PC-3 (cell line): ENCODE results near the gene CTTN. TPM values are rescaled to one million over a fixed set of nuclear protein-coding genes. Genes with fewer than 3 reads are reported as not detected.

Experiments
- ATAC-seq: fragments of 200-7000 bp; cut with Tn5 transposase; 2 replicates; pipeline ENCODE4 v1.9.1; 2020; ENCODE audit warnings: mild to moderate bottlenecking, moderate library complexity
- BruUV-seq: library from RNA; stranded (reverse); fragments of 400-500 nt; replicated peaks from 2 replicates; lab custom pipeline; 2021; lab: Mats Ljungman, UMichigan
- CTCF ChIA-PET: fragments of 300-600 bp; sonication (Branson Sonifier 250); formaldehyde crosslinking; loops from one replicate; lab custom pipeline; 2022; ENCODE audit warnings: antibody characterized with exemption; lab: Charles Lee
- POLR2A ChIA-PET: fragments of 300-600 bp; sonication (Branson Sonifier 250); formaldehyde crosslinking; loops from one replicate; lab custom pipeline; 2022; ENCODE audit warnings: antibody characterized with exemption; ENCODE audit not compliant: unreplicated experiment; lab: Charles Lee
- DNase-seq: peaks from one replicate; pipeline ENCODE4 v3.0.0-alpha.2; 2015
- H2AFZ ChIP-seq: fragments of 300-600 bp; sonication (generic); 2 replicates; pipeline ENCODE4 v1.6.0; 2016; ENCODE audit warnings: antibody characterized with exemption, low read length
- H3F3A ChIP-seq: fragments of 300-600 bp; sonication (generic); one replicate; pipeline ENCODE4 v1.6.0; 2017; ENCODE audit warnings: antibody characterized with exemption, low read length, control low read depth, mild to moderate bottlenecking; ENCODE audit not compliant: unreplicated experiment
- H3K27ac ChIP-seq: fragments of 300-600 bp; sonication (generic); 2 replicates; pipeline ENCODE4 v1.5.1; 2016; ENCODE audit warnings: mild to moderate bottlenecking, low read length
- H3K27me3 ChIP-seq: fragments of 300-600 bp; sonication (generic); 2 replicates; pipeline ENCODE4 v1.6.1; 2016; ENCODE audit warnings: low read length, mixed read lengths
- H3K36me3 ChIP-seq: fragments of 300-600 bp; sonication (generic); 2 replicates; pipeline ENCODE4 v1.6.1; 2016; ENCODE audit warnings: low read depth, mixed run types, low read length, mixed read lengths
- H3K4me1 ChIP-seq: fragments of 300-600 bp; sonication (generic); 2 replicates; pipeline ENCODE4 v1.5.1; 2016; ENCODE audit warnings: low read length; ENCODE audit not compliant: insufficient read depth
- H3K4me2 ChIP-seq: fragments of 300-600 bp; sonication (generic); 2 replicates; pipeline ENCODE4 v1.6.0; 2016; ENCODE audit warnings: low read length
- H3K4me3 ChIP-seq: fragments of 300-600 bp; sonication (generic); 2 replicates; pipeline ENCODE4 v1.5.1; 2016; ENCODE audit warnings: mild to moderate bottlenecking, low read length, mixed read lengths
- H3K79me2 ChIP-seq: fragments of 300-600 bp; sonication (generic); 2 replicates; pipeline ENCODE4 v1.6.1; 2017; ENCODE audit warnings: low read length, mixed read lengths
- H3K9ac ChIP-seq: fragments of 300-600 bp; sonication (generic); 2 replicates; pipeline ENCODE4 v1.6.0; 2016; ENCODE audit warnings: mild to moderate bottlenecking, low read length
- H3K9me2 ChIP-seq: fragments of 300-600 bp; sonication (generic); replicated peaks from 2 replicates; pipeline ENCODE4 v1.6.1; 2016; ENCODE audit warnings: mixed run types, low read length, mixed read lengths
- H3K9me3 ChIP-seq: fragments of 300-600 bp; sonication (generic); 2 replicates; pipeline ENCODE4 v1.6.1; 2016; ENCODE audit warnings: low read length, mixed read lengths
- H4K20me1 ChIP-seq: fragments of 300-600 bp; sonication (generic); 2 replicates; pipeline ENCODE4 v1.6.1; 2016; ENCODE audit warnings: low read length, mixed read lengths
- EZH2 ChIP-seq: fragments of 300-600 bp; sonication (generic); IDR thresholded peaks from one replicate; pipeline ENCODE4 v1.6.1; 2017; ENCODE audit warnings: antibody characterized with exemption, mild to moderate bottlenecking, low read length; ENCODE audit not compliant: unreplicated experiment
- EZH2phosphoT487 ChIP-seq: fragments of 300-600 bp; sonication (generic); IDR thresholded peaks from 2 replicates; pipeline ENCODE4 v1.6.1; 2018; ENCODE audit warnings: mild to moderate bottlenecking, antibody characterized with exemption, low read length, borderline replicate concordance
- intact Hi-C: fragments of 100-400 bp; cut with micrococcal nuclease; formaldehyde crosslinking; loops from 2 replicates; pipeline ENCODE4 v1.9.0; 2023
- total RNA-seq: library from RNA; depleted of rRNA; stranded (reverse); fragments of >200 nt; gene quantifications from 2 replicates; pipeline ENCODE4 v1.2.3, GENCODE V29; 2014
- TF ChIP-seq, protein P1 (sequence below): fragments of 300-600 bp; sonication (generic); conservative IDR thresholded peaks from 2 replicates; pipeline ENCODE4 v1.5.1; 2017; ENCODE audit warnings: antibody characterized with exemption, low read depth, mild to moderate bottlenecking, low read length

Gene CTTN
- total RNA-seq, 1 experiment from 2014 or later, result 244 TPM

DNA sequence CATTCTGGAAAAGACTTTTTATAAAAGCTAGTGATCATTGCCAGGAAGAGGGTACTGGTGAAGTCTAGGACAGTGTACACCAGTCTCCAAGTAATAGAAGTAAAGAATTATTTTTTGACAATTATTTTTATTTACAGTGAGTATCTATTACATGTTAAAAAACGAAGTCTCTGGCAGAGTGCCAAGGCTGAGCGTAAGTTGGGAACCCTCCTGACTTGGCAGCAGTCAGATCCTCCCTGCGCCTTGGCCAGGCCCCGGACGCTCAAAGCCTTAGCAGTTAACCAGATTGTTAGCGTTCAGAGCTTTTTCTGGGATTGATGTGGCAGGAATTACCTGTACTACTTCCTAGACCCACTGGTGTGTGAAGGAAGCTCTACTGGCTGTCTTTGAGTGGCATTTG is 38.1 kb upstream of the CTTN start:
- H3K27ac ChIP-seq, result no peak overlapping the region
- H2AFZ ChIP-seq, result no peak overlapping the region
- H3K4me2 ChIP-seq, result no peak overlapping the region
- H3F3A ChIP-seq, result no peaks in the 10 kb centered on the region
- ATAC-seq (no peak), DNase-seq (no peak)
- no peaks in the 10 kb centered on the region for H3K4me1 ChIP-seq
- POLR2A ChIA-PET, result no interaction called here
- H3K36me3 ChIP-seq, result peaks cover 64% of the 10 kb centered on the region
- no peaks in the 10 kb centered on the region for H3K27me3 ChIP-seq
- H4K20me1 ChIP-seq, result no peaks in the 10 kb centered on the region
- intact Hi-C loops, result no loop called here
- no TSS peak for BruUV-seq
- TF ChIP-seq EZH2phosphoT487 (no peak), EZH2 (no peak)
- TF ChIP-seq, protein P1, sequence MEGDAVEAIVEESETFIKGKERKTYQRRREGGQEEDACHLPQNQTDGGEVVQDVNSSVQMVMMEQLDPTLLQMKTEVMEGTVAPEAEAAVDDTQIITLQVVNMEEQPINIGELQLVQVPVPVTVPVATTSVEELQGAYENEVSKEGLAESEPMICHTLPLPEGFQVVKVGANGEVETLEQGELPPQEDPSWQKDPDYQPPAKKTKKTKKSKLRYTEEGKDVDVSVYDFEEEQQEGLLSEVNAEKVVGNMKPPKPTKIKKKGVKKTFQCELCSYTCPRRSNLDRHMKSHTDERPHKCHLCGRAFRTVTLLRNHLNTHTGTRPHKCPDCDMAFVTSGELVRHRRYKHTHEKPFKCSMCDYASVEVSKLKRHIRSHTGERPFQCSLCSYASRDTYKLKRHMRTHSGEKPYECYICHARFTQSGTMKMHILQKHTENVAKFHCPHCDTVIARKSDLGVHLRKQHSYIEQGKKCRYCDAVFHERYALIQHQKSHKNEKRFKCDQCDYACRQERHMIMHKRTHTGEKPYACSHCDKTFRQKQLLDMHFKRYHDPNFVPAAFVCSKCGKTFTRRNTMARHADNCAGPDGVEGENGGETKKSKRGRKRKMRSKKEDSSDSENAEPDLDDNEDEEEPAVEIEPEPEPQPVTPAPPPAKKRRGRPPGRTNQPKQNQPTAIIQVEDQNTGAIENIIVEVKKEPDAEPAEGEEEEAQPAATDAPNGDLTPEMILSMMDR, result no peak
- H3K9ac ChIP-seq, result no peak overlapping the region
- H3K9me2 ChIP-seq, result no peaks in the 10 kb centered on the region
- no peaks in the 10 kb centered on the region for H3K9me3 ChIP-seq
- H3K4me3 ChIP-seq, result no peak overlapping the region
- H3K79me2 ChIP-seq, result no peaks in the 10 kb centered on the region
- CTCF ChIA-PET, result no interaction called here

DNA sequence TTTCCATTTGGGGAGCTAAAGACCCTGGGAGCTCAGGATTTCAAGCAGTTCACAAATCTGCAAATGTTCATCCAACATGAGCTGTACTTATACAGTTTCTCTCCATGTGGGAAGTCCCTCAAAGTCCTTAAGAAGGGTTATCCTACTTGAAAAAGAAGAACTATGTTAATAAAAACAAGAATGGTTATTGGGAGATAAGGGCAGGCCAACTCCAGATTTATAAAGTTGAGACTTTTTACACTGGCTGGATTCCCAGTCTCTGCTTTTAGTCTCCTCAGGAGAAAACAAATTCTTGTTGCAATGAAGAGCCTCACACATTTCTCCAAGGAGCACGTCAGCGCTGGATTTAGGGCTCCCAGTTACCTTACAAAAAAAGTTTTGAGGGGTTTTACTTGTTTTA is 34.2 kb upstream of the CTTN start:
- no peak overlapping the region for H3K4me2 ChIP-seq
- TF ChIP-seq EZH2, result no peak
- TF ChIP-seq, protein P1, result no peak
- TF ChIP-seq EZH2phosphoT487, result no peak
- no TSS peak for BruUV-seq
- peaks cover 59% of the 10 kb centered on the region for H3K36me3 ChIP-seq
- H3K9me2 ChIP-seq, result no peaks in the 10 kb centered on the region
- no peaks in the 10 kb centered on the region for H3K9me3 ChIP-seq
- H3K79me2 ChIP-seq, result no peaks in the 10 kb centered on the region
- no peak for DNase-seq
- H3K27ac ChIP-seq, result no peak overlapping the region
- ChIA-PET POLR2A (no interaction called here), CTCF (no interaction called here)
- ATAC-seq, result no peak
- no peaks in the 10 kb centered on the region for H4K20me1 ChIP-seq
- no peaks in the 10 kb centered on the region for H3F3A ChIP-seq
- no peaks in the 10 kb centered on the region for H3K27me3 ChIP-seq
- no peak overlapping the region for H3K9ac ChIP-seq
- no peaks in the 10 kb centered on the region for H3K4me1 ChIP-seq
- intact Hi-C loops, result no loop called here
- H2AFZ ChIP-seq, result no peak overlapping the region
- H3K4me3 ChIP-seq, result no peak overlapping the region

GRCh38 chr11:70364745-70365543 is 33.4 kb upstream of the CTTN start:
- no TSS peak for BruUV-seq
- Histone ChIP-seq H3K9ac (no peak overlapping the region), H3K9me2 (no peaks in the 10 kb centered on the region), H3F3A (no peaks in the 10 kb centered on the region), H2AFZ (no peak overlapping the region), H3K4me2 (no peak overlapping the region), H3K79me2 (no peaks in the 10 kb centered on the region), H3K9me3 (no peaks in the 10 kb centered on the region), H3K4me3 (no peak overlapping the region), H3K27me3 (no peaks in the 10 kb centered on the region), H3K27ac (no peak overlapping the region), H3K4me1 (no peaks in the 10 kb centered on the region), H4K20me1 (no peaks in the 10 kb centered on the region), H3K36me3 (peaks cover 53% of the 10 kb centered on the region)
- ChIA-PET CTCF (no interaction called here), POLR2A (no interaction called here)
- DNase-seq (no peak), ATAC-seq (no peak)
- intact Hi-C loops, result no loop called here
- TF ChIP-seq, protein P1, result no peak
- no peak for TF ChIP-seq EZH2phosphoT487
